ENCODE data around the gene CTSO. TPM values are rescaled to one million over a fixed set of nuclear protein-coding genes. Genes with fewer than 3 reads are reported as not detected.

CTSO gene
- total and polyA plus RNA-seq, 2 of the 8 experiments (the other 6 are each of a cell fraction or from before 2014, with no cell fraction given): 0.39 to 0.41 TPM

GRCh38 chr4:155909615-155910226 is 43.9 kb downstream of the CTSO start (continued):
- TF ChIP-seq CHD7 (IDR thresholded peaks at IDR 0.05; ENCODE audit: insufficient replicate concordance, low read length): no peak
- no peak for TF ChIP-seq JUND (IDR thresholded peaks at IDR 0.05; ENCODE audit: low read length)
- TF ChIP-seq CBX8 (IDR thresholded peaks at IDR 0.05; ENCODE audit: borderline replicate concordance, low read depth, low read length): no peak
- TF ChIP-seq CREB1 (IDR thresholded peaks at IDR 0.05): no peak
- no peak for TF ChIP-seq TAF7 (optimal IDR thresholded peaks at IDR 0.05; ENCODE audit: borderline replicate concordance, low read depth, low read length)
